Measurements from ENCODE around the gene INAFM2. TPM values are rescaled to one million over a fixed set of nuclear protein-coding genes. Genes with fewer than 3 reads are reported as not detected.

INAFM2 gene
- total and polyA plus RNA-seq, 2 experiments from 2014 or later = 18.1 to 32.7 TPM

DNA sequence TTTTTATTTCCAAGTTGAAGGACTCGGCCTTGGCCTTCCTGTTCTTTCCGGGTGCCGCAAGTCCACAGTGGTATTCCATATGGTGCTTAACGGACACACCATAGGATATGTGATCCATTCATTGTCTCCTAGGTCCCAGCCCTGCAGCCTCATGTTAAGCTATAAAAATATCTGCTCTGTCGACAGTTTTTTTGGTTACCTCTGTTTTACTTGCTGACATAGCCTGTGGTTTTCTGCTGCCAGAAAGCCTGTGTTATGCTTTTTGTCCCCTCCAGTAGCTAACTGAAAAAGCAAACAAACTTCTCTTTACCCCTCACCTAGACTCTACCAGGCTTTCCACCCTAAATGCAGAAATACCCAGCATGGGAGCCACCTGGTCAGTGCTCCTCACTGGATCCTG, 5.3 kb downstream of the INAFM2 start:
- Histone ChIP-seq H3K9me2 (ENCODE audit: insufficient read depth) (0 out of 2 replicates have a peak, but pooled peaks cover 2% of the 10 kb centered on the region), H3K36me3 (ENCODE audit: insufficient read depth) (no peaks in the 10 kb centered on the region), H3F3A (replicated peaks; ENCODE audit: low read depth) (peaks cover 13% of the 10 kb centered on the region; the same call in 1 of the 2 replicates), H2AFZ (no peak overlapping the region), H3K27me3 (ENCODE audit: insufficient read depth) (peaks cover 14% of the 10 kb centered on the region), H3K27ac (ENCODE audit: low read depth) (no peak overlapping the region), H3K4me1 (ENCODE audit: insufficient read depth) (peaks cover 50% of the 10 kb centered on the region), H3K4me2 (peak overlapping the region; percentile 89), H3K4me3 (no peak overlapping the region; the same call in 1 of the 2 replicates), H3K79me2 (replicated peaks; ENCODE audit: insufficient read depth) (peaks cover 21% of the 10 kb centered on the region), H4K20me1 (replicated peaks; ENCODE audit: insufficient read depth) (peaks cover 10% of the 10 kb centered on the region)
- Mint-ChIP-seq H3K9me3 (no peaks in the 10 kb centered on the region), H3K4me3 (peak overlapping the region; percentile 62; the same call in 1 of the 3 replicates), H3K27ac (peak overlapping the region; percentile 22; the same call in 1 of the 2 replicates), H3K4me1 (peaks cover 56% of the 10 kb centered on the region), H3K27me3 (ENCODE audit: insufficient read depth, low read depth, poor library complexity) (peaks cover 14% of the 10 kb centered on the region), H3K36me3 (ENCODE audit: low read depth) (peaks cover 24% of the 10 kb centered on the region)
- TF ChIP-seq EZH2phosphoT487 (IDR thresholded peaks at IDR 0.05; ENCODE audit: unreplicated experiment) = no peak
- TF ChIP-seq NANOG (IDR thresholded peaks at IDR 0.05; ENCODE audit: borderline replicate concordance) = no peak
- TF ChIP-seq ZNF114 (CRISPR knock-in tag; IDR thresholded peaks at IDR 0.05) = no peak
- TF ChIP-seq, protein P1, sequence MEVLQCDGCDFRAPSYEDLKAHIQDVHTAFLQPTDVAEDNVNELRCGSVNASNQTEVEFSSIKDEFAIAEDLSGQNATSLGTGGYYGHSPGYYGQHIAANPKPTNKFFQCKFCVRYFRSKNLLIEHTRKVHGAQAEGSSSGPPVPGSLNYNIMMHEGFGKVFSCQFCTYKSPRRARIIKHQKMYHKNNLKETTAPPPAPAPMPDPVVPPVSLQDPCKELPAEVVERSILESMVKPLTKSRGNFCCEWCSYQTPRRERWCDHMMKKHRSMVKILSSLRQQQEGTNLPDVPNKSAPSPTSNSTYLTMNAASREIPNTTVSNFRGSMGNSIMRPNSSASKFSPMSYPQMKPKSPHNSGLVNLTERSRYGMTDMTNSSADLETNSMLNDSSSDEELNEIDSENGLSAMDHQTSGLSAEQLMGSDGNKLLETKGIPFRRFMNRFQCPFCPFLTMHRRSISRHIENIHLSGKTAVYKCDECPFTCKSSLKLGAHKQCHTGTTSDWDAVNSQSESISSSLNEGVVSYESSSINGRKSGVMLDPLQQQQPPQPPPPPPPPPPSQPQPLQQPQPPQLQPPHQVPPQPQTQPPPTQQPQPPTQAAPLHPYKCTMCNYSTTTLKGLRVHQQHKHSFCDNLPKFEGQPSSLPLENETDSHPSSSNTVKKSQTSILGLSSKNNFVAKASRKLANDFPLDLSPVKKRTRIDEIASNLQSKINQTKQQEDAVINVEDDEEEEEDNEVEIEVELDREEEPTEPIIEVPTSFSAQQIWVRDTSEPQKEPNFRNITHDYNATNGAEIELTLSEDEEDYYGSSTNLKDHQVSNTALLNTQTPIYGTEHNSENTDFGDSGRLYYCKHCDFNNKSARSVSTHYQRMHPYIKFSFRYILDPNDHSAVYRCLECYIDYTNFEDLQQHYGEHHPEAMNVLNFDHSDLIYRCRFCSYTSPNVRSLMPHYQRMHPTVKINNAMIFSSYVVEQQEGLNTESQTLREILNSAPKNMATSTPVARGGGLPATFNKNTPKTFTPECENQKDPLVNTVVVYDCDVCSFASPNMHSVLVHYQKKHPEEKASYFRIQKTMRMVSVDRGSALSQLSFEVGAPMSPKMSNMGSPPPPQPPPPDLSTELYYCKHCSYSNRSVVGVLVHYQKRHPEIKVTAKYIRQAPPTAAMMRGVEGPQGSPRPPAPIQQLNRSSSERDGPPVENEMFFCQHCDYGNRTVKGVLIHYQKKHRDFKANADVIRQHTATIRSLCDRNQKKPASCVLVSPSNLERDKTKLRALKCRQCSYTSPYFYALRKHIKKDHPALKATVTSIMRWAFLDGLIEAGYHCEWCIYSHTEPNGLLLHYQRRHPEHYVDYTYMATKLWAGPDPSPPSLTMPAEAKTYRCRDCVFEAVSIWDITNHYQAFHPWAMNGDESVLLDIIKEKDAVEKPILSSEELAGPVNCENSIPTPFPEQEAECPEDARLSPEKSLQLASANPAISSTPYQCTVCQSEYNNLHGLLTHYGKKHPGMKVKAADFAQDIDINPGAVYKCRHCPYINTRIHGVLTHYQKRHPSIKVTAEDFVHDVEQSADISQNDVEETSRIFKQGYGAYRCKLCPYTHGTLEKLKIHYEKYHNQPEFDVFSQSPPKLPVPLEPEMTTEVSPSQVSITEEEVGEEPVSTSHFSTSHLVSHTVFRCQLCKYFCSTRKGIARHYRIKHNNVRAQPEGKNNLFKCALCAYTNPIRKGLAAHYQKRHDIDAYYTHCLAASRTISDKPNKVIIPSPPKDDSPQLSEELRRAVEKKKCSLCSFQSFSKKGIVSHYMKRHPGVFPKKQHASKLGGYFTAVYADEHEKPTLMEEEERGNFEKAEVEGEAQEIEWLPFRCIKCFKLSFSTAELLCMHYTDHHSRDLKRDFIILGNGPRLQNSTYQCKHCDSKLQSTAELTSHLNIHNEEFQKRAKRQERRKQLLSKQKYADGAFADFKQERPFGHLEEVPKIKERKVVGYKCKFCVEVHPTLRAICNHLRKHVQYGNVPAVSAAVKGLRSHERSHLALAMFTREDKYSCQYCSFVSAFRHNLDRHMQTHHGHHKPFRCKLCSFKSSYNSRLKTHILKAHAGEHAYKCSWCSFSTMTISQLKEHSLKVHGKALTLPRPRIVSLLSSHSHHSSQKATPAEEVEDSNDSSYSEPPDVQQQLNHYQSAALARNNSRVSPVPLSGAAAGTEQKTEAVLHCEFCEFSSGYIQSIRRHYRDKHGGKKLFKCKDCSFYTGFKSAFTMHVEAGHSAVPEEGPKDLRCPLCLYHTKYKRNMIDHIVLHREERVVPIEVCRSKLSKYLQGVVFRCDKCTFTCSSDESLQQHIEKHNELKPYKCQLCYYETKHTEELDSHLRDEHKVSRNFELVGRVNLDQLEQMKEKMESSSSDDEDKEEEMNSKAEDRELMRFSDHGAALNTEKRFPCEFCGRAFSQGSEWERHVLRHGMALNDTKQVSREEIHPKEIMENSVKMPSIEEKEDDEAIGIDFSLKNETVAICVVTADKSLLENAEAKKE (CRISPR knock-in tag; IDR thresholded peaks at IDR 0.05) = no peak
- no peak for TF ChIP-seq CTCF (conservative IDR thresholded peaks at IDR 0.05; ENCODE audit: low read depth in 2 of 2)
- TF ChIP-seq REST (IDR thresholded peaks at IDR 0.05; ENCODE audit: unreplicated experiment) = no peak
- TF ChIP-seq EZH2 (IDR thresholded peaks at IDR 0.05; ENCODE audit: low read depth, unreplicated experiment) = no peak
- TF ChIP-seq STAT1 (IDR thresholded peaks at IDR 0.05; ENCODE audit: unreplicated experiment) = no peak
- TF ChIP-seq, protein P2, sequence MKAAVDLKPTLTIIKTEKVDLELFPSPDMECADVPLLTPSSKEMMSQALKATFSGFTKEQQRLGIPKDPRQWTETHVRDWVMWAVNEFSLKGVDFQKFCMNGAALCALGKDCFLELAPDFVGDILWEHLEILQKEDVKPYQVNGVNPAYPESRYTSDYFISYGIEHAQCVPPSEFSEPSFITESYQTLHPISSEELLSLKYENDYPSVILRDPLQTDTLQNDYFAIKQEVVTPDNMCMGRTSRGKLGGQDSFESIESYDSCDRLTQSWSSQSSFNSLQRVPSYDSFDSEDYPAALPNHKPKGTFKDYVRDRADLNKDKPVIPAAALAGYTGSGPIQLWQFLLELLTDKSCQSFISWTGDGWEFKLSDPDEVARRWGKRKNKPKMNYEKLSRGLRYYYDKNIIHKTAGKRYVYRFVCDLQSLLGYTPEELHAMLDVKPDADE (IDR thresholded peaks at IDR 0.05) = no peak
- TF ChIP-seq CREB1 (CRISPR knock-in tag; IDR thresholded peaks at IDR 0.05; ENCODE audit: low read depth) = no peak
- TF ChIP-seq ZNF331 (CRISPR knock-in tag; IDR thresholded peaks at IDR 0.05; ENCODE audit: low read depth) = no peak
- TF ChIP-seq JUNB (IDR thresholded peaks at IDR 0.05; ENCODE audit: unreplicated experiment) = no peak
- TF ChIP-seq POLR2AphosphoS5 (IDR thresholded peaks at IDR 0.05; ENCODE audit: low read depth) = no peak
- ATAC-seq (no peak), DNase-seq (ENCODE audit: low spot score) (no peak)

Data from GM23338 (cell line).